KG1 (cell line): ENCODE data around the gene KCNIP4.

ENCODE experiments used
- DNase-seq: peaks from one replicate; lab custom pipeline; 2025; lab: John Stamatoyannopoulos, UW

Gene KCNIP4

DNA sequence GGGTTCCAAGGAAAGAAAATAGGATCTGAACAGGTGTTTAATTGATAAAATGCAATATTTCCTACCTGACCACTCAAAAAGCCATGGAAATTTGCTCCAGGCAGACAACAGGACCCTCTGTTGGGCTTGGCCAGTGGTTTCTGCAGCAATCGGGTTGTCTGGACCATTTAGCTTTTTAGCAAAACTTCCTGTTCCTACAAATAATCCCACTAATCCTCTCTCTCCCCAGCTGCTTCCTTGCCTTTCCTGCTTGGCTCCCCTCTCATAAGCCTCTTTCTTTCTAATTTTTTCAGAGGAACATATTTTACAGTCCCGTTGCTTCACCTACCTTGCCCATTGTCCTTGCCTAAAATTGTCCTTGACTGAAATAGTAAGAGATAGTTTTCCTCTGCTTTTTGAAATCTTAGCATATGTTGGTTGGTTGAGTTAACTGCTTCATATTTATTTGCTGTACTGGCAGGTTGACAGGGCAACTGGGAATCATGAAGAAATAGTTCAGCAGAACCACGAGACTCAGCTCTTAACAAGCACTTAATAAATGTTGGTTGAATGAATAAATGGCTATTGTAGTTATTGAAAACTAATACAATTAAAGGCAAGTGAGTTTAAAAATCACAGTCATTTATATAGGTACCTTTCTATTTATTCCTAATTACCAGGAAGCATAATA, 259.8 kb downstream of the KCNIP4 start:
- DNase-seq, result no peak

DNA sequence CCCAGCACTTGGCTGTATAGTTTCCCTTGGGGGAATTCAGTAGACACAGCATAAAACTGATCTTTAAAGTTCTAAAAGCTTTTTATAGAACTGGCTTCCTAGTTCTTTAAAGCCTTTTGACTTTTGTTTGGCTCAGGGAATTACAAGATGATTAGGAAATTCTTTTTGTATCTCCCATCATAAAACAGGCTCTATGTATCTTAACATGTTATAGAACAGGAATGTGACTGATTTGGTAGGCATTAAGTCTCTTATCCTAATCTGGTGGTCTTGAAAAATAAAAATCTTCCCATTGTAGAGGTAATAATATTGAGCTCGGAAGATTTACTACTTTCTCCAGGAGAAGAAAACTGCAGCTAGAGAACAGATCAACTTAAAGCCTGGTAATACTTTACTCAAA, 262.7 kb downstream of the KCNIP4 start:
- DNase-seq, result no peak

GRCh38 chr4:21680326-21680898, 268.2 kb downstream of the KCNIP4 start:
- no peak for DNase-seq

DNA sequence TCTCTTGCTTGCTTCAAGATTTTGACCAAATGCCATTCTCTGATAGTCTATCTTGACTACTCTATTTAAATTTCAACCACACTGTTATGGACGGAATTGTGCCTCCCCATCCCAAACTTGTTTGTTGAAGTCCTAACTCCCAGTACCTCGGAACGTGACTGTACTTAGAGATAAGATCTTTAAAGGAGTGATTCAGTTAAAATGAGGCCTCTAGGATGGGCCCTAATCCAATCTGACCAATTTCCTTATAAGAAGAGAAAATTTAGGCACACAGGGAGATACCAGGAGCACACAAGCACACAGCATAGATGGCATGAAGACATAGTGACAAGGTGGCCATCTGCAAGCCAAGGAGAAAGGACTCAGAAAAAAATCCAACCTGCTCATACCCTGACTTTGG, 269.9 kb downstream of the KCNIP4 start:
- DNase-seq, result no peak

- no peak for DNase-seq
These were observed 271.4 kb downstream of the KCNIP4 start for GRCh38 chr4:21677173-21677572.

DNA sequence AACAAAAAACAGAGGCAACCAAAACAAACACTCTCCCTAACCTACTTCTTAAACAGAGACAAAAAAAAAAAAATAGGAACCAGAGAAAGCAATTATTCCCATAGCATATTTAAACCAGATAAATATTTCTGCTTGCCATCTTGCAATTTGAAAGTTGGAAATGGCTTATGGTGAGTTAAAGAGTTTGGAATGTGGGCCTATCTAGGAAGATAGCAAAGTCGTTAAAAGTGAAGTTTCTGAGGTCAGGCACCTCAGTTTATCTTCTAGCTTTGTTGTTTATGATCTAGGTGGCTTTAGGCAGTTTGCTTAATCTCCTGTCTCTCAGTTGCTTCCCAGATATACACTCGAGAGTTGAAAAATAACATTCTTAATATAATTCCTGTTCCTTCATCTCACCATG, 284.2 kb downstream of the KCNIP4 start:
- no peak for DNase-seq

DNA sequence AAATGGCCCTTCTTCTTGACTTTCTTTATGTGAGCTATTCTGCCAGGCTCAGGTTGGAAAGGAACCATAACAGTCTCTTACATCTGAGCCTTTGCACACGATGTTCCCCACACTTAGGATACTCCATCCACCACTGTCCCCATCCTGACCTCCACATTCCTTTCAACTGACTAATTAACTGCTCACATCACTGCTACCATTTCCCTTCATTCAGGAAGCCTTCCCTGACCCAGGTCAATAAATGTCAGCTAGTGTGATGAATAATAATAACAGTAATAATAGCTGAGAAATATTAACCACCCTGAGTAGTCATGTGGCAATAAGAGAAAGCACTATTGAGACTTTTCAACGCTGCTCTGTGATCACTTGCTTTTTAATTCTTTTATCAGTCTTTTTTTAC, 291.7 kb downstream of the KCNIP4 start:
- DNase-seq, result no peak

- DNase-seq, result no peak
These were observed 293.5 kb downstream of the KCNIP4 start for GRCh38 chr4:21655031-21655430.

- DNase-seq, result no peak
These were observed 295.9 kb downstream of the KCNIP4 start for GRCh38 chr4:21652508-21653231.

DNA sequence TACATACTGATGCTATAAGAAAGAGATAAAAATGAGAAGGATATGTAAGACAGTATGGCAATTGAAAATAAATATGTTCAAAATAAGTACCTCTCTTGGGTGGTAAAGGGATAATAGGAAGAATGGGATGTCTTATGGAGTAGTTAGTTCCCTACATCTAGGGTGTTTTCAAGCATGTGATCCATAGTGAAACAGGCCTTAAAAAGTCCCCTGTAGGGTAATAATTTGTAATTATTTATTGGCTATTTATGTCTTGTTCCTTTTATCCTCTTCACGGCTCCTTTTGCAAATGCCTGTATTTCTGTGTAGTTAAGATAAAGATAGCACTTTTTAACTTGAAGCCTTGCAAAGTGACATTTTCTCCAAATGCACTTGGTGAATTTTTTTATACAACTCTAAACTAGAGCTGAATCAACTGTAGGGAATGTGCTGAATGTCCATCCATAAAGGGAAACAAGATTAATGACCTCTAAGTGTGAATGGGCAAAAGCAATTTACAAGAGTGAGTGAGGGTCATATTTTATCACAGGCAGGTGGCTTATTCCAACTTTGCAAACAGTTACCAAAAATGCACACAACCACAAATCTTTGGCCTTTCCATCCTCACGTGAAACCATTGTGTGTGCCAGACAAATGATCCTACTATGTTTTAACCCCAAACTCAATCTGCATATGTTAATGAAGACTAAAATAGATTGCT, 299.0 kb downstream of the KCNIP4 start:
- no peak for DNase-seq

DNA sequence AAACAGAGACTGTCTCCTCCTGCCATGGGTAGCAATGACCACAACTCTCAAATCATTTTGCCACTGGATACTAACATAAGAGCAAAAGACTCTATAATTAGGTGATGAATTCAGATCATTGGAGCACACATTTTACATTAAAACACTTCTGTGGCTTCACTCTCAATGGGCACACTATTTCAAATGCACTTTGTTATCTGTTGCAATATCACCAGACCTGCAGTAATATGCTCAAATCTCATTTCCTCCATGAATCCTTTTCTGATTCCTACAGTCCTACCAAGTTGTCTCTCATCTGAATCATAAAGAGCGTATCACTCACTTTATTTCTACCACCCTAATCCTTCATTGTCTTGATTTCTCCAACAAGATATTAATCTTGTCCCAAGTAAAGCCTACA, 302.8 kb downstream of the KCNIP4 start:
- DNase-seq, result no peak

GRCh38 chr4:21641696-21642095, 306.9 kb downstream of the KCNIP4 start:
- no peak for DNase-seq

DNA sequence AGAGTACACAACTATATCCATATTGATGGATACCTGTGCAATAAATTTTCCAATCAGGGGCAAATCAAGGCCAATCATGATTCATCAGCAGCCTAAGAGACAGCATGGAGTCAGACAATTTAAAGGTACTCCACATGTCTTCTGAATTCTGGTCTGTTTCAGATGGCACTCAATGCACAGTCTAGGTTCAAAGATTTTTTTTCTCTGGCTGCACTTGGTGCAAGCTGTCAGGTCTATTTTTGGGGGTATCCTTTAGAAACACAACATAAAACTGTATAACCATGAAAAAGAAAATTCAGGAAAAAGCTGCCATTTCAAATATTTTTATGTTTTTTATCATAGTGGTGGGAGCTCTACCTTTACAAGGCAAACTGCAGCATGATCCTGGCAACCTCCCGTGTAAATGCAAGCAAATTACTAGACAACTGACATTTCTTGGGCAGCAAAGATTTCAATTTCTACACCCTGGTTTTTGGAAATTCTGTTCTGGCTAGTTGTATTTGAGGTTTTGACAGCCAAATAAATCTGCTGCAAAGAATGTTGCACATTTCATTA, 310.3 kb downstream of the KCNIP4 start:
- no peak for DNase-seq

DNA sequence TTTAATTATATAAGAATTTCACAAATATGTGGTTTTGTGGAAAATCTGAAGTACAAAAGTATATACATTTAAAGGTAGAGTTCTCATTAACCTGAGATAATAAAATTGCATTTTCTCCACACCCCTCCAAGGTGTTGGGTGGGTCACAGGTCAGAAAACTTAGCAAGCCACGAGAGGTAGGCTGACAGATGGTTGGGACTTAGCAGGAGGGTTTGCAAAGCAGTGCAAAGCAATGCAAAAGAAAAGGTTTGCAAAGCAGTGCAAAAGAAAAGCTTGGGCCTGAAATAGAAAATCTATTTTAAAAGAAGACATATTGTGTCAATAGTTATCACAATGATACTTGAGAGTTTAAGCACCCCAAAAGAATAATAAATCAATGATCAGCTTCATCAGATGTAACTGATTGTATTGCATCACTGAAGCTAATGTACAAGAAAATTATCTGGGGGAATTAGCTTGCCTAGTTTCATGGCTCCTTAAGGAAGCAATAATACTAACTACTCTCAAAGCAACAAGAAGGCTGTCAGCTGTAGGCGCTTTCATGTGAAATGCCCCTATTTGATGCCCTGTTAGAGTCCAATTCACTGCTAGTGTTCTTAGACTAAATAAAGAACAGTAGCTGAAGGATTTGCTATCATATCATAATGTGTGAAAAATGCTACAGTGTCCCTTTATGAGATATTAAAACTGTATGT, 319.5 kb downstream of the KCNIP4 start:
- no peak for DNase-seq

- no peak for DNase-seq
These were observed 320.4 kb downstream of the KCNIP4 start for GRCh38 chr4:21628116-21628670.

DNA sequence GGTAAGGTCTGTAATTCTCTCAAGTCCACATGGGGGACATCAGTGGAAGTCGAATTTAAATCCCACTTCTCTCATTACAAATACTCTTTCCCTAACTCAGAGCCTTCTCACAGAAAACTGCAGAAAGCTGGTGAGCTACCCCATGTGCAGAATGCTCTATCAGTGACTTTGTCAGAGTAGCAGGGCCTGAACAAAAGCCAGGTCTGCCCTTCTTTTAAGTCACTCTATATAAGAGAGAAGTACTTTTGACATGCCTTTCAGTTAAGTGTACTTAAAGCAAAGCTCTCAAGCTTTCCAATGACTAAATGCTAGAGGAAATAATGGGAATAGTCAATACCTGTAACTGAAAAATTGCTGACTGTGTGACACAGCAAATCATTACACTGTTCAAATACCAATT, 323.1 kb downstream of the KCNIP4 start:
- no peak for DNase-seq

- no peak for DNase-seq
These were observed 343.6 kb downstream of the KCNIP4 start for GRCh38 chr4:21605006-21605405.

DNA sequence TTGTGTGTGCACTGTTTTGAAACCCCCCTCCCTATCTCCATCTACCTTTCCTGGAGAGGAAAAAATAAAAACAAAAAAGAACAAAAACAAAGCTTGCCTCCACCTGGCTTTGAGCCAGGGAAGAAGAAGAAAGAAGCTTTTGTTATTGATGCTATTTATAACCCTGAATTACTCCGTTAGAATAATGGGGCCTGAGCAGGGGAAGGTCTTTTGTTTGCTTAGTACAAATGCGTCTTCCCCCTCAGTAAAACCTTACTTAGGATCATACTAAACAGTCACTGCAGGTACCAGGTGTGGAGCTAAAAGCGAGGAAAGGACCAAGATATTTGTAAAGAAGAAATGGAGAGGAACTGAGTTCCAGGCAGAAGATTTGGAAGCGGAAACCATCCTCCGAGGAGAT, 352.1 kb downstream of the KCNIP4 start:
- no peak for DNase-seq

GRCh38 chr4:21593671-21594001, 354.9 kb downstream of the KCNIP4 start:
- DNase-seq, result no peak

DNA sequence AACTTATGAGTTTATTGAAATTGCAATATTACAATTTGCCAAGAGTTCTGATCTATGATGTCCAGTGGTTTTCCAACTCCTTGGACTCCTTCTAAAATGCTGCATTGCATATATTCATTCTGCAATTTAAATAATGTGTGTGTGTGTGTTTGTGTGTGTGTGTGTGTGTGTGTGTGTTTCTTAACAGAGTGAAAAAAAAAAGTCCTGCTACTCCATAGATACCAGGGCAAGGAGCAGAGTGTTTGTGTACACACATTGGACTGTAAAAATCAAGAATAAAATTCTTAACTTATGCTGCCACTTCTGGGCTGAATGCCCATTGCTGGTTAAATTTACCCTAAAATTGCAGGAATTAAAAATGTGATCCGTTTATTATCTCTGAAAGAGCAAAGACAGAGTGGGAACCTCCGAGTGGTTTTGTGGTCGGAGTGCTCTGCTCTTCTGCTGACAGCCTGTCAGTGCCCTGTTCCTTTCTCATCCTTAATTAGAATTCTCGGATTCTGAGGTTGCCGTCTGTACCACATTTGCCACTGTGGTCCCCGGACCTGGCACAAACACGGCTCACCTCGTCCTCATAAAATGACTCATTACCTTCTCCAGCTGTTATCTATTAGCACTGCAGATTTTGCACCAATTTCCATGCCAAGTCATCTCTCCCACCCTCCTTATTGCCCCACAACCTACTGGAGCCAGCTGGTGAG, 355.5 kb downstream of the KCNIP4 start:
- no peak for DNase-seq

DNA sequence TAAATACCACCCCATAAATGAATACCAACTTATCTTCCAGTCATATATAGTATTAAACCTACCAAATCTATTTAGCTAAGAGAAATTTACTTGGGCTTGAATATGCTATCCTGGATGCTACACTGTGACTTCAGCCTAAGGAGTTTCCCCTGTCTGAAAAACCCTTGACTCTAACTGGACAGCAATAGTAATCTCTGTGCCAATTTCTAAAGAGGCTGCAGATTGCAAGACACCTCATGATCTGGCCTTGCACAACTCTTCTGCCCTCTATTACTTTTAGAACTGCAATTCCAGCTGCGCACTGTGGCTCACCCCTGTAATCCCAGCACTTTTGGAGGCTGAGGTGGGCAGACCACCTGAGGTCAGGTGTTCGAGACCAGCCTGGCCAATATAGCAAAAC, 371.5 kb downstream of the KCNIP4 start:
- DNase-seq, result no peak
